GM12864 (cell line): ENCODE data around the gene ACADVL.
A peak's percentile ranks its signal among the peaks of the same experiment; 100 is the strongest.

ENCODE experiments used
- DNase-seq: peaks from one replicate; pipeline ENCODE4 v3.0.0-alpha.2; 2011; ENCODE audit warnings: low read depth
- H3K4me3 ChIP-seq: 2 replicates; pipeline ENCODE4 v1.5.1; 2011; ENCODE audit warnings: mild to moderate bottlenecking, low read depth, low read length, control low read depth
- CTCF ChIP-seq: IDR thresholded peaks from 2 replicates; pipeline ENCODE4 v1.5.1; 2011; ENCODE audit warnings: low read depth, mild to moderate bottlenecking, moderate library complexity, low read length, control low read depth, inconsistent platforms; ENCODE audit errors: missing control alignments

Gene ACADVL

GRCh38 chr17:7205561-7205960 is 14.2 kb upstream of the ACADVL start:
- TF ChIP-seq CTCF = no peak
- H3K4me3 ChIP-seq = peak overlapping the region; percentile 47; the same call in 1 of the 2 replicates
- no peak for DNase-seq

- no peak for TF ChIP-seq CTCF
- DNase-seq = no peak
- H3K4me3 ChIP-seq = no peak overlapping the region
Observed at GRCh38 chr17:7207120-7208001, 12.4 kb upstream of the ACADVL start.

GRCh38 chr17:7208027-7208571 is 11.6 kb upstream of the ACADVL start:
- no peak for DNase-seq
- no peak for TF ChIP-seq CTCF
- H3K4me3 ChIP-seq = no peak overlapping the region

- DNase-seq = no peak
- no peak overlapping the region for H3K4me3 ChIP-seq
- no peak for TF ChIP-seq CTCF
Observed at GRCh38 chr17:7208754-7209460, 10.8 kb upstream of the ACADVL start.

GRCh38 chr17:7211491-7212273 is 8.1 kb upstream of the ACADVL start:
- TF ChIP-seq CTCF = no peak
- DNase-seq = no peak
- no peak overlapping the region for H3K4me3 ChIP-seq

GRCh38 chr17:7213895-7214299 is 5.8 kb upstream of the ACADVL start:
- H3K4me3 ChIP-seq = peak overlapping the region; percentile 42
- no peak for DNase-seq
- peak; percentile 60 for TF ChIP-seq CTCF
